ENCODE measurements around the gene MRFAP1. TPM values are rescaled to one million over a fixed set of nuclear protein-coding genes. Genes with fewer than 3 reads are reported as not detected.

MRFAP1 gene
- total RNA-seq, 2 experiments from 2014 or later = 172 to 181 TPM

DNA sequence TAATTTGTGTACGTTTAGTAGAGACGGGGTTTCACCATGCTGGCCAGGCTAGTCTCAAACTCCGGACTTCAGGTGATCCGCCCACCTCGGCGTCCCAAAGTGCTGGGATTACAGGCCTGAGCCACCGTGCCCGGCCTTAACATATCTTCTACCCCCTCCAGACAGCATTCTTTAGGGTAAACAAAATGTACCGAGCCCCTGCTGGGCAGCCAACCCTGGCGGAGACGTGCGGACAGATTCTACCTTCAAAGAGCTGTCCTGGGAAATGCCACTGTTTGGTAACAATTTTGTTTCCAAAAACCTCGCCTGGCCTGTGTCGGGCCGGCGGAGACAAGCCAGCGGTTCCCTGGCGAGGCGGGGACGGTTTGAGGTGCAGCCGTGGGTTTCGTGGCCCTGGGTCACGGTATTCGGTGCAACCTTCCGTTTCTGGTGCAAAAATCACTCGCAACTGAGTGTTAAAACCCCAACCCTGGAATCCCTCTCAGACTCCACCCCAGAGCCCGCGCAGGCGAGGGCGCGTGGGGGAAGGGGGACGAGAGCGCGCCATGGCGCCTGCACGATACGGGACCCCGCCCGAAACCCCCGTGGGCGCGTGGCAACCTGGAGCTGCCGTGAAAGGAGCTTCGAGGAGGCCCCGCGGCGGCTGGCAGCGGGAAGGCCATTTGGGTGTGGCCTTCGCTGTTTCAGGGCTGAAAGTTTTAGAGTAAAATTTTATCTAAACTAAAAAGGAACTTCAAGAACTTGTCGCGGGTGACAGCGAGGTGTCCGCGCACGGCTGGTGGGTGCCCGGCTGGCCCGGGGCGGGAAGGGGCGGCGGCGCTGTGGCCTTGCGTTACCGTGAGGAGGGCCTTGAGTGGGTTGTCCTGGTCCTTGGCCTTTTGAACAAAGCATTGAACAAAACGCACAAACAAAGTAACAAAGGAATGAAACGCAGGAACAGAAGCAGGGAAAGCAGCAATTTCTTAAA, 17.0 kb downstream of the MRFAP1 start:
- Histone ChIP-seq H3K4me3 (ENCODE audit: low read length) (no peak overlapping the region), H3K9me3 (ENCODE audit: control insufficient read depth in 1 of 2, insufficient read depth in 1 of 2, low read length in 2 of 2) (peaks cover 0 to 5% of the 10 kb centered on the region in 2 experiments), H3K36me3 (ENCODE audit: insufficient read depth, low read length) (no peaks in the 10 kb centered on the region), H3K27me3 (ENCODE audit: control insufficient read depth in 1 of 2, insufficient read depth in 2 of 2, low read length in 2 of 2) (peaks cover 0 to 4% of the 10 kb centered on the region in 2 experiments), H3K27ac (ENCODE audit: low read depth in 1 of 2, low read length in 2 of 2) (no peak overlapping the region), H3K4me1 (ENCODE audit: insufficient read depth, low read length) (peaks cover 18% of the 10 kb centered on the region)
- ATAC-seq (ENCODE audit: poor library complexity) = no peak
- TF ChIP-seq CTCF (IDR thresholded peaks at IDR 0.05) = no peak
- Mint-ChIP-seq H3K27me3 (peaks cover 18% of the 10 kb centered on the region), H3K4me3 (no peak overlapping the region), H3K36me3 (ENCODE audit: low read depth) (no peaks in the 10 kb centered on the region), H3K27ac (peak overlapping the region; percentile 27), H3K9me3 (no peaks in the 10 kb centered on the region), H3K4me1 (ENCODE audit: low read depth) (no peaks in the 10 kb centered on the region)
- POLR2A ChIA-PET = interaction anchor here (0.9 to 4.9 kb wide), 4 partner anchors 11 to 33 kb away, joined by 3 to 56 read pairs (median 20); partner anchors contain the start of gene MRFAP1
- CTCF ChIA-PET = no interaction called here
- DNase-seq = no peak
- intact Hi-C loops (cut with DNase I, micrococcal nuclease) = no loop called here

- no peak for DNase-seq
- peaks cover 18% of the 10 kb centered on the region for H3K4me1 ChIP-seq (ENCODE audit: insufficient read depth, low read length)
- TF ChIP-seq CTCF (IDR thresholded peaks at IDR 0.05) = no peak
- peak overlapping the region; percentile 48 for H3K4me3 ChIP-seq (ENCODE audit: low read length)
- POLR2A ChIA-PET = interaction anchor here (0.9 to 4.9 kb wide), 9 partner anchors 11 to 409 kb away, joined by 3 to 56 read pairs (median 4); partner anchors contain the start of genes MRFAP1 and MRFAP1L1
- H3K27ac ChIP-seq (ENCODE audit: low read depth in 1 of 2, low read length in 2 of 2) = no peak overlapping the region
- CTCF ChIA-PET = interaction anchor here (1.8 kb wide), 1 partner anchor 17 kb away, joined by 5 read pairs; no protein-coding TSS in a partner anchor
- Mint-ChIP-seq H3K36me3 (ENCODE audit: low read depth) (no peaks in the 10 kb centered on the region), H3K4me1 (ENCODE audit: low read depth) (no peaks in the 10 kb centered on the region), H3K27me3 (peaks cover 24% of the 10 kb centered on the region), H3K27ac (peak overlapping the region; percentile 27), H3K4me3 (peak overlapping the region; percentile 79), H3K9me3 (no peaks in the 10 kb centered on the region)
- H3K9me3 ChIP-seq (ENCODE audit: control insufficient read depth in 1 of 2, insufficient read depth in 1 of 2, low read length in 2 of 2) = peaks cover 0 to 5% of the 10 kb centered on the region in 2 experiments
- no peaks in the 10 kb centered on the region for H3K36me3 ChIP-seq (ENCODE audit: insufficient read depth, low read length)
- no peak for ATAC-seq (ENCODE audit: poor library complexity)
- intact Hi-C loops (cut with DNase I, micrococcal nuclease) = no loop called here
- peaks cover 0 to 4% of the 10 kb centered on the region in 2 experiments for H3K27me3 ChIP-seq (ENCODE audit: control insufficient read depth in 1 of 2, insufficient read depth in 2 of 2, low read length in 2 of 2)
Measured at GRCh38 chr4:6658209-6658595, 17.7 kb downstream of the MRFAP1 start.

GRCh38 chr4:6658597-6659075, 18.2 kb downstream of the MRFAP1 start:
- peak overlapping the region; percentile 79 for H3K4me3 Mint-ChIP-seq
- POLR2A ChIA-PET = interaction anchor here (0.6 to 4.9 kb wide), 11 partner anchors 12 to 1559 kb away, joined by 3 to 56 read pairs (median 4); partner anchors contain the start of genes MRFAP1, MRFAP1L1 and TBC1D14
- ATAC-seq (ENCODE audit: poor library complexity) = peak; percentile 90
- H3K9me3 Mint-ChIP-seq = no peaks in the 10 kb centered on the region
- H3K4me1 Mint-ChIP-seq (ENCODE audit: low read depth) = no peaks in the 10 kb centered on the region
- H3K27me3 Mint-ChIP-seq = peaks cover 29% of the 10 kb centered on the region
- H3K27ac ChIP-seq (ENCODE audit: low read depth in 1 of 2, low read length in 2 of 2) = no peak overlapping the region
- peak in 13 of 14 experiments; percentile 33 to 86 (median 50) for DNase-seq
- no peaks in the 10 kb centered on the region for H3K36me3 ChIP-seq (ENCODE audit: insufficient read depth, low read length)
- H3K36me3 Mint-ChIP-seq (ENCODE audit: low read depth) = no peaks in the 10 kb centered on the region
- H3K4me1 ChIP-seq (ENCODE audit: insufficient read depth, low read length) = peaks cover 20% of the 10 kb centered on the region
- CTCF ChIA-PET = interaction anchor here (1.8 kb wide), 1 partner anchor 17 kb away, joined by 5 read pairs; no protein-coding TSS in a partner anchor
- intact Hi-C loops (cut with DNase I, micrococcal nuclease) = no loop called here
- peak overlapping the region; percentile 48 for H3K4me3 ChIP-seq (ENCODE audit: low read length)
- peak overlapping the region; percentile 27 for H3K27ac Mint-ChIP-seq
- peaks cover 0 to 5% of the 10 kb centered on the region in 2 experiments for H3K9me3 ChIP-seq (ENCODE audit: control insufficient read depth in 1 of 2, insufficient read depth in 1 of 2, low read length in 2 of 2)
- no peak for TF ChIP-seq CTCF (IDR thresholded peaks at IDR 0.05)
- peaks cover under 1 to 4% of the 10 kb centered on the region in 2 experiments for H3K27me3 ChIP-seq (ENCODE audit: control insufficient read depth in 1 of 2, insufficient read depth in 2 of 2, low read length in 2 of 2)

All from CD4-positive, alpha-beta T cell (primary cell).